Measurements from ENCODE around the gene SPAAR.

DNA sequence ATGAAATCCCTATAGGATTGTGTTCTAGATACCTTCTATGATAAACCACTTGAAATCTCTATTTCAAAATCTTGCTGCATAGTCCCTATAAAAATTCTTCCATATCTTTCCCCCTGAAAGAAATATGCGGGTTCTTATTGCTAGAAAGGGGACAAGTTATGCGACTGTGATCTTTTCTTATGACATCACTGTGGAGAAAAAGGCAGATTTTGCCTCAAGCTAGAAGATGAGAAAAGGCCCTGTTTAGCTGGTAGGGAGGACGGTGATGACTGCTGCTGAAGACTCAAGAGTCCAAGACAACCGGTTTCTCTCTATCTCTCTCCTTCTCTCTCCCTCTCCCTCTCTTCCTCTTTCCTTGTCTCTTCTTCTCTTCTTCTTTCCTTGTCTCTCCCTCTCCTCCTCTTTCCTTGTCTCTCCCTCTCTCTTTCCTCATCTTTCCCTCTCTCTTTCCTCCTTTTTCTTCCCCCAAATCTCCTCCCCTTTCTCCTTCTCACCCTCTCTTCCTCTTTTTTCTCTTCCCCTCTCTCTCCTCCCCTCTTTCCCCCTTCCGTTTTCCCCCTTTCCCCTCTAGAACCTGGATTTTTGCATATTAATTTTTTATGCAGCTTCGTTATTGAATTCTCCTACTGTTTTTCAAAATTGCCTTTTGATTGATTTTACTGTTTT, 43.4 kb downstream of the SPAAR start:
- TF ChIP-seq CTCF (IDR thresholded peaks at IDR 0.05), result no peak
- TF ChIP-seq POLR2A (IDR thresholded peaks at IDR 0.05), result no peak
